COR-L47 (cell line): ENCODE measurements around the gene PAGR1.
"Not testable (repeated sequence)": the region's sequence is repeated elsewhere in the genome, so short reads cannot be mapped to it uniquely, and the experiment has no call there.

ENCODE experiments used
- DNase-seq: peaks from one replicate; lab custom pipeline; 2025; lab: John Stamatoyannopoulos, UW

The PAGR1 gene

DNA sequence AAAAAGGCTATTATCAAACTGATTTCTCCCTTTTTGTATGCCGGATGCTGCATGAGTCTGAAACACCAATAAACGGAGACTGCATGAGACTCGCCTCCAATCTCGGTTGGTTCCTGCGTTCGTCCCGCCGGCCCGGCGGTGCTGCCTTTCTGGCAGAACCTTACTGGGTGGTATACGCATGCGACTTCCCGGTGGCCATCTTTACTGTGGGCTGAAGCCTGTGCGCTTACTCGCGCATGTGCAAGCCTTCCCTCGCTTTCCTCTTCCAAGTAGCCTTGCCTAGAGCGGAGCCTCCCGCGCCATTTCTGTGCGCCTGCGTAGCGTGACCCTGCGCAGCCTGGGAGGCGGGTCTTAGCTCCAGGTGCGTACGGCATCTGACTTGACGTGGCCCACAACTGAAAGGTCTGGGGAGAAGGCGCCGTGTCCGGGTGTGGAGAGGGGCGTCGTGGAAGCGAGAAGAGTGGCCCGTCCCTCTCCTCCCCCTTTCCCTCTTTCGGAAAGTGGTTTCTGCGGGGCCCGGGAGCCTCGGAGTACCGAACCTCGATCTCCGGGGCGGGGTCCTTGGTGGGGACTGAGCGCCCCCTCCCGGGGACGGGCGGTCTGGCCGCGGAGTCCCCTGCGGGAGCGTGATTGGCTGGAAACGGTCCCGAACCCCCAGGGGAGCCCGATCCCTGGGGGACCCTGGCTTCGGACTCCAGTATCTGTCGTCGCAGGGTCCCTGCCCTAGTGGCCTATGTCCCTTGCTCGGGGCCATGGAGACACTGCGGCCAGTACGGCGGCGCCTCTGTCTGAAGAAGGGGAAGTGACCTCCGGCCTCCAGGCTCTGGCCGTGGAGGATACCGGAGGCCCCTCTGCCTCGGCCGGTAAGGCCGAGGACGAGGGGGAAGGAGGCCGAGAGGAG lies at the start of gene PAGR1:
Gene PAGR1 (plus strand): TSS at position 360 of the 901 bp plus-strand sequence. CDS start 374 bp downstream, at position 734.
- DNase-seq, result peak; percentile 99

DNA sequence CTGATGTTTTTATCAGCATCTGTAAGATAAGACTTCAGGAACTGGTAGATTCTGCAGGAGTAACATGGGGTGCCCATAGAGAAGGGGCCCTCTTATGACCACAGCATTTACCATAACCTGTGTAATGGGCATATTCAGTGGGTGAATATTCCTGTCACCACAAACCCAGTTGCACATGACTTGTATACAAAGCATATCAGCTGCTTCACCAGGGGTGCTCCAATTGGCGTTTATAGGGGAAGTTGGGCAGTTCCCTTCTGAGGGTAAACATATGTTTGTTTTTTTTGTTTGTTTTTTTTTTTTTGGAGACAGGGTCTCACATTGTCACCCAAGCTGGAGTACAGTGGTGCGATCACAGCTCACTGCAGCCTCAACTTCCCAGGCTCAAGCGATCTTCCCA lies 49.4 kb upstream of the PAGR1 start:
- DNase-seq, result no peak

- no peak for DNase-seq
Observed at GRCh38 chr16:29767062-29767461, 48.9 kb upstream of the PAGR1 start.

GRCh38 chr16:29769507-29769906 lies 46.4 kb upstream of the PAGR1 start:
- DNase-seq, result no peak

GRCh38 chr16:29770250-29770929 lies 45.6 kb upstream of the PAGR1 start:
- peak; percentile 66 for DNase-seq

DNA sequence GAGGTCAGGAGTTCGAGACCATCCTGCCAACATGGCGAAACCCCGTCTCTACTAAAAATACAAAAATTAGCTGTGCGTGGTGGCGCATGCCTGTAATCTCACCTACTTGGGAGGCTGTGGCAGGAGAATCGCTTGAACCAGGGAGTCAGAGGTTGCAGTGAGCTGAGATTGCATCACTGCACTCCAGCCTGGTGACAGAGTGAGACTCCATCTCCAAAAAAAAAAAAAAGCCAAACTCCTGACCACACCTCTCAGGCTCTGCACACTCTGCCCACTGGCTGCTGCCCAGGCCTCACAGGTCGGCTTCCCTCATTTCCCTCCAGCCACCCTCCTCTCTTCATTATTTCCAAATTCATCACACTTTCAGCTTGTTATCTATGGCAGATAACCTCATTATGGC lies 43.6 kb upstream of the PAGR1 start:
- DNase-seq, result not testable (repeated sequence)

DNA sequence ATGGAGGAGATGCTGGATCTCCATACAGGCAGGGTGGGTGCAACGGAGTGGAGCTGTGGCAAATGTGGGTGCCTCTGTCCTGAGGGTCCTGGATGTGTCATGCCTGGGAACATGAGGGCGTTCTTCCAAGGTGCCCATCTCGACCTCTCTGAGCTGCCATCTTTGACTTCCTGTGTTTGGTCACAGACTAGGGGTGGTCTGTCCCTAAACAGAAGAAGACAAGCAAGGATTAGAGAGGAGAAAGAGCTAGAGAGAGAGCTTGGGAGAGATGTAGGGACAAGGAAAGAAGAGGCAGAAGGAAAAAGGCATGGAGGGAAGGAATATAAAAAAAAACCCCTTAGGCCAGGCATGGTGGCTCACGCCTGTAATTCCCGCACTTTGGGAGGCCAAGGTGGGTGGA lies 41.2 kb upstream of the PAGR1 start:
- DNase-seq, result no peak

GRCh38 chr16:29775742-29776408 lies 40.1 kb upstream of the PAGR1 start:
- DNase-seq, result no peak

DNA sequence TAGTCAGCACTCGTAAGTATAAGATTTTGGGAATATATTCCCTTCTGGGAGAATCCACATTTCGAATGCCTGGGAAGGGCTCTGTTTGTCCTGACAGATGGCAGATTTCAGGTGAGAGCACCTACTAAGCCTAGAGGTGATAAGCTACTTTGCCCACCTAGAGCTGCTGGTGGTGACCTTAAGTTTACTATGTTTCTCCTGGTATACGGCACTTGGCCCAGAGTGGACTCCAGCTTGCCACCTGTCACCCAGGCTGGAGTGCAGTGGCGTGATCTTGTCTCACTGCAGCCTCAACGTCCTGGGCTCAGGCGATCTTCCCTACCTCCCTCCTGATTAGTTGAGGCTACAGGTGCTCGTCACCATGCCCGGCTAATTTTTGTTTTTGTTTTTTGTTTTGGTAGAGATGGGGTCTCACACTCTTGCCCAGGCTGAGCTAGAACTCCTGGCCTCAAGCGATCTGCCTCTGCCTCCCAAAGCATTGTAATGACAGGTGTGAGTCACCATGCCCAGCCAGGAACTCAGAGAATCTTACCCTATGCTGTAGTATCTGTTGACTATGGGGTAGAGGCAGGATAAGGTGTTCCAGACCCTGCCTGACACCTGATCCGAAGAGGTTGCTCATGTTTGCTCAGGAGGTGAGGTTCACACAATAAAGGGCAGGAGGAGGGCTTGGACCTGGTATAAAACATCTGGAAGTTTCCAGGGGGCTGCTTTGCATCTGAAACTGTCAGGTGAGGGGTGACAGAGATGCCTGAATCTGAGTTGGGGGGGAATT lies 38.2 kb upstream of the PAGR1 start, which contains the start of gene ZG16:
Gene ZG16 (plus strand): TSS at position 681 of the 775 bp plus-strand sequence. CDS start 1,011 bp downstream, outside the sequence.
- DNase-seq, result no peak

- DNase-seq, result no peak
Observed at GRCh38 chr16:29779474-29779873, 36.5 kb upstream of the PAGR1 start.

DNA sequence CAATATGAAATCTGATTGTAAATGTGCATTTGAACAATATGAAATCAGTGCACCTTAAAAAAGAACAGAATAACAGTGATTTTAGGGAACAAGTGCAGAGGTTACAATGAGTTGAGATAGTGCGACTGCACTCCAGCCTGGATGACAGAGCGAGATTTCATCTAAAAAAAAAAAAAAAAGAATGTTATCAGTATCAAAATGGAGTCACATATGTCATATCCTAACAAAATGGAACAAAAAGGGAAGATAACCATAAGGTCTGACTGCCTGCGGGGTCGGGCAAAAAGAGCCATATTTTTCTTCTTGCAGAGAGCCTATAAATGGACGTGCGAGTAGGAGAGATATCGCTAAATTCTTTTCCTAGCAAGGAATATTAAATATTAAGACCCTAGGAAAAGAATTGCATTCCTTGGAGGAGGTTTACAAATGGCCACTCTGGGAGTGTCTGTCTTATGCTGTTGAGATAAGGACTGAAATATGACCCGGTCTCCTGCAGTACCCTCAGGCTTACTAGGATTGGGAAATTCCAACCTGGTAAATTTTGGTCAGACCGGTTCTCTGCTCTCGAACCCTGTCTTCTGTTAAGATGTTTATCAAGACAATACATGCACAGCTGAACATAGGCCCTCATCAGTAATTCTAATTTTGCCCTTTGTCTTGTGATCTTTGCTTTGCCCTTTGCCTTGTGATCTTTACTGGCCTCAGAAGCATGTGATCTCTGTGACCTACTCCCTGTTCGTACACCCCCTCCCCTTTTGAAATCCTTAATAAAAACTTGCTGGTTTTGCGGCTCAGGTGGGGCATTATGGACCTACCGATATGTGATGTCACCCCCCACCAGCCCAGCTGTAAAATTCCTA lies 32.6 kb upstream of the PAGR1 start:
- DNase-seq, result not testable (repeated sequence)

DNA sequence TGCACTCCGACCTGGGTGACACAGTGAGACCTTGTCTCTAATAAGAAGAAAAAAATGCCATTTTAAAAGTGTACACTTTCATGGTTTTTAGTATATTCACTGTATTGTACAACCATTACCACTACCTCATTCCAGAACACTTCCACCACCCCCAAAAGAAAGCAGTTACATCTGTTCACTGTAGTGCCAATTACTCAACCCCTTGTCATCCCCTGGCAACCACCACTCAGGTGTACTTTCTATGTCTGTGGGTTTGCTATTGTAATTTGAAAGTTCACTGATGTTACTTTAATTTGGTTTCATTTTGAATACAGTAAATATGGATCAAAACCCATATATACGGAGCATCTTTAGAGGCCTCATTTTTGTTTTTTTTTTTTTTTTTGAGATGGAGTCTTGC lies 31.8 kb upstream of the PAGR1 start:
- no peak for DNase-seq

GRCh38 chr16:29784901-29785500 lies 31.0 kb upstream of the PAGR1 start:
- no peak for DNase-seq

DNA sequence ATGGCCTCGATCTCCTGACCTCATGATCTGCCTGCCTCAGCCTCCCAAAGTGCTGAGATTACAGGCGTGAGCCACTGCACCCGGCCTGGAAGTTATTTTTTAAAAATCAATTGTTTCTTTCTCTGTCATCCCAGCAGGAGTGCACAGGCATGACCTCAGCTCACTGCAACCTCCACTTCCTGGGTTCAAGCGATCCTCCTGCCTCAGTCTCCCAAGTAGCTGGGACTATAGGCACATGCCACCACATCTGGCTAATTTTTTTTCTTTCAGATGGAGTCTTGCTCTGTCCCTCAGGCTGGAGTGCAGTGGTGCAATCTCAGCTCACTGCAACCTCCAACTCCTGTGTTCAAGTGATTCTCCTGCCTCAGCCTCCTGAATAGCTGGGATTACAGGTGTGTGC lies 28.8 kb upstream of the PAGR1 start:
- not testable (repeated sequence) for DNase-seq

GRCh38 chr16:29789775-29790182 lies 26.2 kb upstream of the PAGR1 start:
- no peak for DNase-seq

- peak; percentile 99 for DNase-seq
Observed at GRCh38 chr16:29790183-29790948, 25.6 kb upstream of the PAGR1 start, which contains the start of gene KIF22. KIF22 (plus strand) TSS chr16:29790751; CDS start chr16:29790760, 9 bp downstream.

DNA sequence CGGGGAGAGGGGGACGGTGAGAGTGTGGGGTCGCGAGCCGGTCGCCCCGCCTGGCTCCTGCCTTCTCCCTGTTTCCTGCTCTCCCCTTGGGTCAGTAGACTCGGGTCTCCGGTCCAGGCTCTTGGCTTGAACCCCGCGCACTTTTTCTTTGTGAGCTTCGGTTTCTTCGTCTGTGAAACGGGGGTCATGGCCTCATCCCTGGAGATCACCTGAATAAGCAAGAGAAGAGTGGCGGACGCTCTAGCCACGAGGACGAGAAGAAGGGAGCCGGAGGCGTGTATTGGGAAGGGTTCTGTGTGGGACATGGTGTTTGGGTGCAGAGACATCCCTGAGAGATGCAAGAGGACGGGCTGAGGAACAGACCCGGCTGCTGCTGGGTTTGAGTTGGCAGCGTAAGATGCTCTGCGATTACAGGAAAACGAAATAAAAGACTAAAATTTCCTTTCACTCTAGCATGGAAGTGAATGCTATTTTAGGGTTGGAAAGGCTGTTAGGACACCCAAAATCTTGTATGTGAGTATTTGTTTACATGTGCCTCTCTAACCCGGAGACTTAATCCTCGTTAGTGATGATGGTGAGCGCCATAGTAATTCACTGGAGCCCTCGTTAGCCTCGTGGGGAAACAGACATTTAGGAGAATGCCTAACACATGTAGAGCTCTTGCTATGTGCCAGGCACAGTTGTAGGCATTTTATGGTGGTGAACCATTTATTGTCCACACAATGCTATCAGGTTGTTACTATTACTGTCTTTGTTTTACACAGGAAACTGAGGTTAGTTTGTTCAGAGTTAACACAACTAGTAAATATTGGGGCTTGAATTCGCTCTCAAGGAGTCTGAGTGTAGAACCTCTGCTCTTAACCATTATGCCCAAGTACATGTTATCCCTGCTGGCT lies 24.8 kb upstream of the PAGR1 start:
- DNase-seq, result no peak
